GM20000 (cell line): ENCODE results near the gene ASH1L.

Experiments used
- DNase-seq: peaks from one replicate; pipeline ENCODE4 v3.0.0; 2012; ENCODE audit warnings: low spot score
- CTCF ChIP-seq: IDR thresholded peaks from 2 replicates; pipeline ENCODE4 v1.5.1; 2012; ENCODE audit warnings: mild to moderate bottlenecking, control low read depth; ENCODE audit errors: extremely low read depth, missing control alignments

ASH1L gene

DNA sequence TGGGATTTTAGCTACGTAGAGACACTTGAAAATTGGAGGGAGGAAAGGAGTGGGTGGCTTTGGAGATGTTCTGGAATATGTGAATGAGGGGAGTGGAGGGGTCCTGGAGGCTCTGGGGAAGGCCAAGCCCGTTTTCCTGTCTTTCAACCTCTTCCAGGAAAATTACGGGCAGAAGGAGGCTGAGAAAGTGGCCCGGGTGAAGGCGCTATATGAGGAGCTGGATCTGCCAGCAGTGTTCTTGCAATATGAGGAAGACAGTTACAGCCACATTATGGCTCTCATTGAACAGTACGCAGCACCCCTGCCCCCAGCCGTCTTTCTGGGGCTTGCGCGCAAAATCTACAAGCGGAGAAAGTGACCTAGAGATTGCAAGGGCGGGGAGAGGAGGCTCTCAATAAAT is 242.4 kb downstream of the ASH1L start:
- no peak for DNase-seq
- TF ChIP-seq CTCF = no peak

DNA sequence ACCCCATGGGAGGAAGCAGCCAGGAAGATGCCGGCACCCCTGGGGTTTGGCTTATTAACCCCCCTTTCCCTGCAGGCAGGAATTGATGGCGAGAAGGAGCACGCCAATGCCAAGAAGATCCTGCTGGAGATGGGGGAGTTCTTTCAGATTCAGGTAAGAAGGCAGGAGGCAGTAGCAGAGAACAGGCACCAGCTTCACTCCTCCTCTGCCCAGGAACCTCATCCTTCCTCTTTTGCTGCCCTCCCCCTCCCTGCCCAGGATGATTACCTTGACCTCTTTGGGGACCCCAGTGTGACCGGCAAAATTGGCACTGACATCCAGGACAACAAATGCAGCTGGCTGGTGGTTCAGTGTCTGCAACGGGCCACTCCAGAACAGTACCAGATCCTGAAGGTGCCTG is 243.1 kb downstream of the ASH1L start:
- no peak for TF ChIP-seq CTCF
- no peak for DNase-seq

DNA sequence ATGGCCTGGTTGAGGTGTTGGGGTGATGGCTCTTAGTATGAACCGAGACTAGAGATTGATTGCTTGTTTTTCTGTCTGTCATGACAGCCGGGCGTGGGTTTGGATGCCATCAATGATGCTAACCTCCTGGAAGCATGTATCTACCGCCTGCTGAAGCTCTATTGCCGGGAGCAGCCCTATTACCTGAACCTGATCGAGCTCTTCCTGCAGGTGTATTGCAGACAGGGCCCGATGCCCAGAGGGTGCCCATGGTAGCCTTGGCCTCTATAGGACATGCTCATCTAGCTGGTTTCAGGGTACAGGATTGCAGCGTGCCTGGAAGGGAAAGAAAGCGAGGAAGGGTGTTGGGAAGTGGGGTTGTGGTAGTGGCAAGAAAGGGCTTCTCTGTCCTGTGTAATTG is 244.5 kb downstream of the ASH1L start:
- no peak for DNase-seq
- no peak for TF ChIP-seq CTCF

DNA sequence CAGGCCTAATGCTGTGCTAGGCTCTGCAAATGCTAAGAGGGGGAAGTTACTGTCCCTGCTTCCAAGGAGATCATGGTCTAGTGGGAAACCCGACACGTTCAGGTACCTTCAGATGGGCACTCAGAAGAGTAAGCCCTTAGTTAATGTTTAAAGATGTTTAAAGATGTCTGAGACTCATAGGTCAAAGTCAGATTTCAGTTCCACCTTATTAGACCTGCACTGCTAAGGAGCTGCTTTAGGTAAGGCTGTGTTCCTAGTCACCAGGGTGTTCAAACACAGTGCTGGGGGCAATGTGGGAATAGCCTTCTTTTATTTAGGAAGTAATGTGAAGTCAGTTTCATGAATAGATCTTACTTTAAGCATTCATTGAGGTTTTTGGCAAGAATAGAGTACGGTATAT is 245.7 kb downstream of the ASH1L start:
- TF ChIP-seq CTCF = no peak
- DNase-seq = no peak

GRCh38 chr1:155313261-155313660 is 249.3 kb downstream of the ASH1L start:
- TF ChIP-seq CTCF = no peak
- no peak for DNase-seq

GRCh38 chr1:155309423-155310021 is 253.1 kb downstream of the ASH1L start:
- no peak for DNase-seq
- TF ChIP-seq CTCF = no peak

DNA sequence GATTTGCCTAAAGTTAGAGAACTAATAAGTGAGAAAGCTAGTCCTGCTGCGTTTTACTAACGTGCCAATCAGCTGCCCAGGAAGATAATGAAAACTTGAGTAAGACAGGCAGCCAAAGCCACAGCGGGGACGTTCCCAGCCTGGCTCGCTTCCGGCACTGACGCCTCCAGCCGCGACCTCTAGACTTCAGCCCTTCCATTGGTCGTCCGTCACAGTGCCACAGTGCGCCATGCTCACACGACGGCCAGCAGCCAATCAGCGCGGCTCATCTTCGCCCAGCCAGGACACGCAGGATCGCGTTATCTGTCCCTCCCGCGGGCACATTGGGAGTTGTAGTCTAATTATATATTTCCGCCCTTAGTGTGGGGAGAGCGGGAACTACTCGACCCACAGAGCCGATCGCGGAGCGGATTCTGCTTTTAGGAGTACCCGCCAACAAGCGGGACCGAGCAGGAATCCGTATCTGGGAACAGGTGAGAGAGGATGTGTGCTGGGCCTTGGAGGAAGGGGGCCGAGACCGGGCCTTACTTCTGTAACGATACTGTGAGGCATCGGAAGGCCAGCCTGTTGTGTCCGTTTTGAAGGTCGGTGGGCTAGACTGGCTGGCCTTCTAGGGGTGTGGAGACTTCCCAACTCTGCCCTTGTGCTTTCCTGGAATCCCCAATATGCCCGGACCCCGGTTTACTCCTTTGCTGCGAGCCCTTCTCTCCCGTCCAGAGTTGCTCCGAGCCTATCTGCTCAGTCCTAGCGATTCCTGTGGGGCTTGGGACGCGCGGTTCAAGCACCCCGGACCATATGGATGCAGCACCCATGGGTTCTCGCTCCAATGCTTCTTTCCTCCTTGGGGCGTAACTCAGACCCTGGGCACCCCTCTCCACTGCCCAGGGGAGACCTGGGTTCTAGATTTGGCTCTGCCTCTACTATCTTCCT is 253.8 kb downstream of the ASH1L start, which contains the start of gene FDPS:
FDPS (plus strand) TSS at position 374 of the 930 bp plus-strand sequence. CDS start 924 bp downstream, outside the sequence.
- no peak for TF ChIP-seq CTCF
- DNase-seq = peak; percentile 94
